ENCODE results near the gene DUSP22. TPM values are rescaled to one million over a fixed set of nuclear protein-coding genes. Genes with fewer than 3 reads are reported as not detected.
"Not testable (repeated sequence)": the region's sequence is repeated elsewhere in the genome, so short reads cannot be mapped to it uniquely, and the experiment has no call there.

The DUSP22 gene
- polyA plus RNA-seq, 4 donors = 22.2 to 24.6 (median 23.3) TPM

GRCh38 chr6:360764-361373 lies 68.6 kb downstream of the DUSP22 start:
- DNase-seq (ENCODE audit: low read depth in 4 of 4, low spot score in 3 of 4) = no peak

- no peak for DNase-seq (ENCODE audit: low read depth in 4 of 4, low spot score in 3 of 4)
Measured at GRCh38 chr6:361411-362132, 69.3 kb downstream of the DUSP22 start.

- DNase-seq (ENCODE audit: low read depth in 4 of 4, low spot score in 3 of 4) = no peak
Measured at GRCh38 chr6:362231-362923, 70.1 kb downstream of the DUSP22 start.

- DNase-seq (ENCODE audit: low read depth in 4 of 4, low spot score in 3 of 4) = no peak
Measured at GRCh38 chr6:362924-363249, 70.6 kb downstream of the DUSP22 start.

GRCh38 chr6:363291-363690 lies 71.0 kb downstream of the DUSP22 start:
- DNase-seq (ENCODE audit: low read depth in 4 of 4, low spot score in 3 of 4) = no peak

GRCh38 chr6:363909-364308 lies 71.6 kb downstream of the DUSP22 start:
- DNase-seq (ENCODE audit: low read depth in 4 of 4, low spot score in 3 of 4) = no peak

DNA sequence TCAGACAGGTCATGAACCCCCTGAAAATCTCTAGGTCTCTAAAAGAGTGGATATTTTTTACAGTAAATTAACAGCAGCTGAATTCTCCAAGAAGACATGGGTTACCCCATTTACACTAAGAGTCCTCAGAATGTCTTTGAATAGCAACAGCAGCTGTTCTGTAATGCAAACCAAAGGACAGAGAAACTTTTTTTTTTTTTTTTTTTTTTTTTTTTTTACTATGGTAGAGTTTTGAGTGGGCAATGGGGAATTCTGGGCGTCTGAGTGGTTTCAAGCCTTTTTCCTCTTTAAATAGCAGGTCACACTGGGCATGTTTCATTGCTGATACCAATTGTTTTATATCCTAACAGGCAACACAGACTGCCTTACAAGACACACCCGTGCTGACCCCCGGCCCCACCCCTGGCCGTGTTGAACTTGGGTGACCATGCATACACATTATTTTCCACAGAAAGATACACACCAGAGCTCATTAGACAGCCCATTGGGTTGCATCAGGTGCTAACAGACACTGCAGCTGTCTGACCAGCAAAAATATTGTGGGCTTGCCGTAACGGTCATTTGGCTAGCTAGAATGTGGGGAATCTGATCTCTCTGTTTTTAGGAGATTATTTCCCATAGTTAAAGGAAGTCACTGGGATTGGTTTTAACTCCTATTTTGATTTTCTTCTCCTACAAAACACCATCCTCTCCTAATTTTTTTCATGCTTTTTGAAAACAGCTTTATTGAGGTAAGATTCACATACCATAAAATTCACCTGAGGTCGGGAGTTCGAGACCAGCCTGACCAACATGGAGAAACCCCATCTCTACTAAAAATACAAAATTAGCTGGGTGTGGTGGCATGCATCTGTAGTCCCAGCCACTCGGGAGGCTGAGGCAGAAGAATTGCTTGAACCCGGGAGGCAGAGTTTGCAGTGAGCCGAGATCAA lies 72.6 kb downstream of the DUSP22 start:
- no peak for DNase-seq (ENCODE audit: low read depth in 4 of 4, low spot score in 3 of 4)

DNA sequence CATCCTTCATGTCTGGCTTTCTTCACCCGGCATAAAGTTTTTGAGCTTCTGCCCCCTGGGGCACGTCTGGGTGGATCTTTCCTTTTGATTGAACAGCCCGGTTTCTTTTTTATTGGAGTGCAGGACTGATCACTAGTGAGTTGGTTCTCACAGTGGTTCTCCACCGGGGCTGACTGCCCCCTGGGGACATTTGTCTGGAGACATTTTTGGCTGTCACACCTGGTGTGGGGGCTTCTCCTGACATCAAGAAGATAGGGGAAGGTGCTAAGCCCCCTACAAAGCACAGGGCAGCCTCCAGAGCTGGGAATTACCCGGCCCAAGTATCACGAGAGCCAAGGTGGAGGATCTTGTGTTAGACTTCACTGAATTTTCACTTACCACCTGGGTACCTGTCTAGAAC lies 73.5 kb downstream of the DUSP22 start:
- DNase-seq (ENCODE audit: low read depth in 4 of 4, low spot score in 3 of 4) = no peak

DNA sequence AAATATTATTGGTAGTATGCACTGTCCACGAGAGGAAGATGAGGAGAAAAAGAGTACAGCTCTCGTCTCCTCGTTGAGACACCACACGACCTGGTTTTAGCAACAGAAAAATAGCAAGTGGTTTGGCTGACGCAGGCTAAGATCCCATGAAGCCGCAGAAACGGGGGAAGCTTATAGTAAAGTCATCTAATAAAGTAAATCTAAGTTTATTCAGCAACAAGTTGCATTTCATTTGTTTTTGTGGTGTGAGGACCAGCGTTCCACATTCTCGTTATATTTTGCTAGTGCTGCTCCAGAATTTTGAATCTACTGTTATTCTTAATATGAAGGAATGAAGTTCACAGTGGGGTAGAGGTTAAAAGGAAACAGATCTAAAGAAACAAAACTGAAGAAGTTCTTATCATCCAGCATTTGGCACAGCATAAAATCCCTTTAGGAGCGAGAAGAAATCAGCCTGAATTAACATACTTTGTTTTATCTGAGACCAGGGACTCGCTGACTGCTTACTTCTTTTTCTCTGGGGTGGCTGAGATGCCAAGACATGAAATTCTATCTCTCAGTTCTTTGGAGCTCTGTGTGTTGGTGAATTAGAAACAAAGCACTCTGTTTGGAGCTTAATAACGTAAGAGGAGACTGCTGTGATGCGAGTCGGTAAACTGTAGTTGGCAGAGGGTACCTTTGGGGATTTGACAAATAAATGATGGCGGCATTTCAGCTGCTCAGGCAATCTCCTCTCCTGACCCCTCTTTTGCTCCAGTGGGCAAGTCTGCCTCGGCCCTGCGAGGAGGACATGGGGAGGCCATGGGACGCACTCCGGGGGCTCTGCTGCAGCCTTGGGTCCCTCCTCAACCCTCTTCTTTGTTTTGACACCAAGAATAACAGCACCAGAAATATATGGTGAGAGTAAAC lies 74.4 kb downstream of the DUSP22 start:
- DNase-seq (ENCODE audit: low read depth in 4 of 4, low spot score in 3 of 4) = no peak

DNA sequence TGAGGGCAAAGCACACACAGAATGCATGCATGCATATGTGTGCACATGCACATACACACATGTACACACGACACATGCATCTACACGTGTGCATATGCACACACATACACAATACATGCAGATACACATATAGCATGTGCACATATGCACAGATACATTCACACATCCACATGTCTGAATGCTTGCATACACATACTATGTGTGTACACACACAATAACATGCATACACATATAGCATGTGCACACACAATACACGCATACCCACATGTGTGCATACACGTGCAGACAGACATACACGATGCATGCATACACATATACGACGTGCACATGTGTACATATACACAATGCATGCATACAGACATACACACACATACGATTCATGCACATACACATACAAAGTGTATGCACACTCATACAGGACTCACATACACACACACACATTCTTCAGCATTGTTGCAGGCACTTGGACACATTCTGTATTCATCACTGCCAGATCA lies 75.1 kb downstream of the DUSP22 start:
- DNase-seq (ENCODE audit: low read depth in 4 of 4, low spot score in 3 of 4) = no peak

DNA sequence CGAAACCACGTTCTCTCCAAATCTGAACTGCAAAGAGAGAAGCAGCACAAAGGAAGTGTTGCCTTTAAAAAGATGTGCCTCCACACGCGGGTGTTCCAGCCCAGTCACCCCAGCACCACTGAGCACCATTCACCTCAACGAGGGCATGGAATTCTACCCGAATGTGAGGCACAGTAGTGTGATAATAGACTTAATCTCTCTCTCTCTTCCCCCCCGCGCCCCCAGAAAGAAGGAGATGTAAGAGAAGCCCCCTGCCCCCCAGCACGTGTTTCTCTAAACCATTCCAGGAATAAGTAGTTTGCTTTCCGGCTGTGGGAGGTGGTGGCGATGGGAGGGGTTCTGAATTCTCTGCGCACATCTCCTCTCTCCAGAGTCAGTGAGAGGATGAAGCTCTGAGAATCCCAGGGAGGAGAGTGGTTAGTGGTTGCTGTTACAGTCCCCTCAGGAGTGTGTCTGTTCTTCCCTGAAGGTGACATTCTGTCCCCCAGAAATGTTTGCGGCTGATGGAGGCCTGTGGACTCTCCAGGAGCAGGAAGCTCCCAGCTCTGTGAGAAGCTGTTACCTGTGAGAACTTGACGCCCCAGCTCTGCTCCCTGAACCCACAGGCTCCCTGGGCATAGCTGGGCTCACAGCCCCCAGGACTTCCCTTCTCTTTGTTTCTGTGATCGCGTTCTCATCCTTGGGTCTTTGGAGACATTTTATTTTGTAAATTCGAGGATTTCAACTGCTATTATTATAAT lies 75.8 kb downstream of the DUSP22 start:
- DNase-seq (ENCODE audit: low read depth in 4 of 4, low spot score in 3 of 4) = no peak

DNA sequence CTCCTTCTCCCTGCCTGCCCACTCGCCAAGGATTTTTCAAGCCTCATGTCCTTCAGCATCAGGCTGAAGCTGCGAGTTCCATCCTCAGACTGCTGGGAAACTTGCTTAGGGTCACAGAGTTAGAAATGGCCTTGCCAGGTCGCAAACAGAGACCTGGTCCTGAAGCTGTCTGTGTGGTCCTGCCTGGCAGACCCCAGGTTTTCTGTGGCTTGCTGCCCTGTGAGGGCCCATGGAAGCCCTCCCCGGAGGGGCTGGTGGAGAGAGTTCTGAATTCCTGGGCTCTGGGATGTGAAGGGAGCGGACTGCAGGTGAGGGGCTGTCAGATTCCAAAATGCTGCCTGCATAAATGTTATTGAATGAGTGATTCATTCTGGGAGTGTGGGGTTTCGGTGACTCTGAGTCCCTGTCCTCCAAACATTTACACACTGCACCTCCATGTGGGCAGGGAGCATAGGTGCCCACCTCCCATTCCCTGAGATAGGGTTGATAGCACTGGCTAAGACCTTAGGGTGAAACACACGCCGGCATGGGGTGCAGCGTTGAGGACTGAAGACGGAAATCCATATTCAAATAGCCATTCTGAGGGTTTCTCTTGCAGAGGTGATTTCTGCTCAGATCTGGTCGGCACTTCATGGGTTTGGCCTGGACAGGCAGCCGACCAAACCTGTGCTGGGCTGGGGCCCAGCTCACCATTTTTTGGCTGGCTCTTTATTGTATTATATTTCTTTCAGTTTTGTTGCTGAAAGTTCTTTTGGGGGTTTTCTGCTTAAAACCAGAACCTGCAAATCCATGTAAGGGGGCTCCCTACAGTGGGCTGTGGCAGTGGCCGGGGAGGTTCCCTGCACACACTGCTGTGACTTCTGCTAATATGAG lies 77.5 kb downstream of the DUSP22 start:
- no peak for DNase-seq (ENCODE audit: low read depth in 4 of 4, low spot score in 3 of 4)

GRCh38 chr6:370555-370954 lies 78.3 kb downstream of the DUSP22 start:
- no peak for DNase-seq (ENCODE audit: low read depth in 4 of 4, low spot score in 3 of 4)

DNA sequence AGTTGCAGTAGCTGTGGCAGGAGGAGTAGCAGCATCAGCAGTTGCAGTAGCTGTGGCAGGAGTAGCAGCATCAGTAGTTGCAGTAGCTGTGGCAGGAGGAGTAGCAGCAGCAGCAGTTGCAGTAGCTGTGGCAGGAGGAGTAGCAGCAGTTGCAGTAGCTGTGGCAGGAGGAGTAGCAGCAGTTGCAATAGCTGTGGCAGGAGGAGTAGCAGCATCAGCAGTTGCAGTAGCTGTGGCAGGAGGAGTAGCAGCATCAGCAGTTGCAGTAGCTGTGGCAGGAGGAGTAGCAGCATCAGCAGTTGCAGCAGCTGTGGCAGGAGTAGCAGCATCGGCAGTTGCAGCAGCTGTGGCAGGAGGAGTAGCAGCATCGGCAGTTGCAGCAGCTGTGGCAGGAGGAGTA lies 79.6 kb downstream of the DUSP22 start:
- DNase-seq (ENCODE audit: low read depth in 4 of 4, low spot score in 3 of 4) = not testable (repeated sequence)

DNA sequence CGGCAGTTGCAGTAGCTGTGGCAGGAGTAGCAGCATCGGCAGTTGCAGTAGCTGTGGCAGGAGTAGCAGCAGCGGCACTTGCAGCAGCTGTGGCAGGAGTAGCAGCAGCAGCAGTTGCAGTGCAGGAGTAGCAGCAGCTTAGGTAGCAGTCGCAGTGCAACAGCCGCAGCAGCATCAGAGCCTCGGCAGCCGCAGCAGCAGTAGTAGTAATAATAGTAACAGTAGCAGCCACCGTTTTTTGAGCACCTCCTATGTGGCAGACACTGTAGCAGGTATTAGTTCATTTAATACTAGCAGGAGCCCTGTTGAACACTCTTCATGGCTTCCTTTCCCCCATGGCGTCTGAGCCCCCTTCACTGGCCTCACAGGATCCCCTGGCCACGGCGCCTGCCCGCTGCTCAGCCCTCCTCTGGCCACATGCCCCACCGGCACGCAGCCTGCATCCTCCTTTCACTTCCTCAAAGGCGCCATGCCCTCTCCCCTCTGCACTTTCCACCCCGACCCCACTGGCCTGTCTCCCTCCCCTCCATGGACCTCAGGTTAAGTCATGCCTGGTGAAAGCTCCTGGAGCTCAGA lies 80.1 kb downstream of the DUSP22 start:
- DNase-seq (ENCODE audit: low read depth in 4 of 4, low spot score in 3 of 4) = no peak

GRCh38 chr6:373031-373430 lies 80.7 kb downstream of the DUSP22 start:
- DNase-seq (ENCODE audit: low read depth in 4 of 4, low spot score in 3 of 4) = no peak

DNA sequence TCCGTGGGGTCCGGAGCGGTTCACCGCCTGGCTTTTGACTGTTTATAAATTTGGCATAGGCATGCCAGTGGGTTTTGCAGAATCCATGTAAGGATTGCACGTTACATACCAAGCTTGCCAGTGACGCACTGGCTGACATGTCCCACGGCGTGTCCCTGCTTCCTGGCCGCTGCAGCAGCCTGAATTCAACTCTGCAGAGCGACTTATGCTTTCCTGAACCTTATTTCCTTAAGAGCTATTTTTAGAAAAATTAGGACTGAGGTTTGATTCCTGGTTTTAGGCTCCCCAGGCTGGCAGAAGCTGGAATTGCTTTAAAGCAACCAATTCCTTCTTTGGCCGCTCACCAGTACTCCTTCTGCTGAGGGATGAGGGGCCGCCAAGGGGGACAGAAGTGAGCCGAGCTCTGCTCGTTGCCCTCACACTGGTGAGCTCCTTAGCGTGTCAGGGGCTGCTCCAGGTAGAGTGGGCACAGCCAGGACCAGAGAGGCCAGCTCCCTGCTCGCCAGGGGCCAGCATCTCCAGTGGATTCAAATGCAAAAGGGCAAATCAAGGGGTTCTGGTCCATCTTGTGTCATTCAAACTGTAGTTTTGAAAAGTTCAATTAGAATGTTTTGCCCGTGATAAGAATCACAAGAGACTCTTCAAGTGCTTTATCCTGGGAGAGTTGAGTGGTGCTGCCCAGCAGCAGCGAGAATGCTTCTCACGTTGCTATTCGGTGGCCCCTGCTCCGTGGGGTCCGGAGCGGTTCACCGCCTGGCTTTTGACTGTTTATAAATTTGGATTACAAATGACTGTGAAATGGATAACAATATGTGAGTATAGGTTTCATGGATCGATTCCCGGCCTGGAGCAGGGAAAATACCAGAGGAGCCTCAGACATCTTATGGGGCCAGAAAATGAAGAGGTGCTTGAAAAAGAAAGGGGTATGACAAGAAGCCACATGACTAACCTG lies 81.8 kb downstream of the DUSP22 start:
- DNase-seq (ENCODE audit: low read depth in 4 of 4, low spot score in 3 of 4) = peak in 2 of 4 donors; percentile 23 to 30

Measured in right renal pelvis (tissue), 4 donors.